HCT116 (cell line): ENCODE results near the gene PBX3.

ENCODE experiments used
- POLR2AphosphoS5 ChIP-seq: IDR thresholded peaks from 2 replicates; pipeline ENCODE4 v1.6.1; 2011; ENCODE audit warnings: mild to moderate bottlenecking, low read depth, low read length, moderate library complexity
- SIN3A ChIP-seq: IDR thresholded peaks from 2 replicates; pipeline ENCODE4 v1.6.1; 2012; ENCODE audit warnings: low read depth
- SP1 ChIP-seq: IDR thresholded peaks from 2 replicates; pipeline ENCODE4 v1.6.1; 2012; ENCODE audit warnings: low read depth
- SRF ChIP-seq: IDR thresholded peaks from 2 replicates; pipeline ENCODE4 v1.6.1; 2012; ENCODE audit warnings: low read depth
- TF ChIP-seq, protein P1 (sequence below), 3 experiments: fragments of 200-600 bp in 1 of 3; sonication (generic) in 1 of 3; IDR thresholded peaks in 2 of 3; conservative IDR thresholded peaks in 1 of 3; 2 replicates each; pipeline ENCODE4 v1.5.1; 2012 to 2017; ENCODE audit warnings: low read depth in 2 of 3, low read length in 2 of 3, antibody characterized with exemption in 1 of 3, borderline replicate concordance in 1 of 3, control low read depth in 1 of 3, mild to moderate bottlenecking in 1 of 3, mixed read lengths in 1 of 3, mixed run types in 1 of 3, moderate library complexity in 1 of 3; ENCODE audit not compliant: insufficient read depth in 1 of 3
- TF ChIP-seq, protein P2 (sequence below): IDR thresholded peaks from 2 replicates; pipeline ENCODE4 v1.6.1; 2012

DNA sequence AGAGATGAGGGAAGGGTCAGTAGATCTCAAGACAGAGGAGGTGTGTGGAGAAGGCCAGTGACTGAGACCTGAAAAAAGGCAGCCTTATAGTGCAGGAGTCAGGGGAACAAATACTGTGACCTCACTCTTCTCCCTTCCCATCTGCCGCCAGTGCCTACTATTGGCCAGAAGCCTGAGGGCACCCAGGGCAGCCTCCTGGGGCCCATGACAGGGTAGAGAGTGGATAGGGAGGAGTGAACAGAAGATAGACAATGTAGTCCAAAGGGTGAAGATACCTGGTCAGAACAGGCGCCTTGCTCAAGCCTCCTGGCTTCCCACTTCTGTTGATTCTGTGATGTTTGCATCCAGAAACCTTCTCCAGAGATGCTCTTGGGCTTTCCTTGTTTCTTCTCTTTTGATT lies 196.7 kb downstream of the PBX3 start:
- TF ChIP-seq, protein P1, sequence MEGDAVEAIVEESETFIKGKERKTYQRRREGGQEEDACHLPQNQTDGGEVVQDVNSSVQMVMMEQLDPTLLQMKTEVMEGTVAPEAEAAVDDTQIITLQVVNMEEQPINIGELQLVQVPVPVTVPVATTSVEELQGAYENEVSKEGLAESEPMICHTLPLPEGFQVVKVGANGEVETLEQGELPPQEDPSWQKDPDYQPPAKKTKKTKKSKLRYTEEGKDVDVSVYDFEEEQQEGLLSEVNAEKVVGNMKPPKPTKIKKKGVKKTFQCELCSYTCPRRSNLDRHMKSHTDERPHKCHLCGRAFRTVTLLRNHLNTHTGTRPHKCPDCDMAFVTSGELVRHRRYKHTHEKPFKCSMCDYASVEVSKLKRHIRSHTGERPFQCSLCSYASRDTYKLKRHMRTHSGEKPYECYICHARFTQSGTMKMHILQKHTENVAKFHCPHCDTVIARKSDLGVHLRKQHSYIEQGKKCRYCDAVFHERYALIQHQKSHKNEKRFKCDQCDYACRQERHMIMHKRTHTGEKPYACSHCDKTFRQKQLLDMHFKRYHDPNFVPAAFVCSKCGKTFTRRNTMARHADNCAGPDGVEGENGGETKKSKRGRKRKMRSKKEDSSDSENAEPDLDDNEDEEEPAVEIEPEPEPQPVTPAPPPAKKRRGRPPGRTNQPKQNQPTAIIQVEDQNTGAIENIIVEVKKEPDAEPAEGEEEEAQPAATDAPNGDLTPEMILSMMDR (IDR thresholded peaks at IDR 0.05 in 2 of 3, conservative IDR thresholded peaks at IDR 0.05 in 1 of 3; ENCODE audit: borderline replicate concordance in 1 of 3, insufficient read depth in 1 of 3, low read depth in 2 of 3, low read length in 2 of 3) = no peak
- no peak for TF ChIP-seq POLR2AphosphoS5
- TF ChIP-seq SIN3A = no peak
- no peak for TF ChIP-seq SRF
- TF ChIP-seq, protein P2, sequence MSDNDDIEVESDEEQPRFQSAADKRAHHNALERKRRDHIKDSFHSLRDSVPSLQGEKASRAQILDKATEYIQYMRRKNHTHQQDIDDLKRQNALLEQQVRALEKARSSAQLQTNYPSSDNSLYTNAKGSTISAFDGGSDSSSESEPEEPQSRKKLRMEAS = no peak
- no peak for TF ChIP-seq SP1
